H9 (cell line): Measurements from ENCODE around the gene FRY. TPM values are rescaled to one million over a fixed set of nuclear protein-coding genes. Genes with fewer than 3 reads are reported as not detected.

Experiments
- DNase-seq: peaks from one replicate; pipeline ENCODE4 v3.0.0-alpha.2; 2017
- H2AFZ ChIP-seq: one replicate; pipeline ENCODE4 v1.6.1; 2013; ENCODE audit warnings: mild to moderate bottlenecking, low read length, control low read depth, moderate library complexity
- H2AK5ac ChIP-seq: 2 replicates; pipeline ENCODE4 v1.6.1; 2013; ENCODE audit warnings: low read length, control low read depth, mixed read lengths; ENCODE audit not compliant: insufficient read length
- H2BK120ac ChIP-seq: one replicate; pipeline ENCODE4 v1.6.1; 2013; ENCODE audit warnings: low read depth, mild to moderate bottlenecking, low read length, control low read depth, inconsistent platforms; ENCODE audit not compliant: poor library complexity, severe bottlenecking
- H2BK12ac ChIP-seq: 2 replicates; pipeline ENCODE4 v1.6.1; 2013; ENCODE audit warnings: low read length, control low read depth, mixed read lengths, low read depth; ENCODE audit not compliant: insufficient read length
- H2BK15ac ChIP-seq: 2 replicates; pipeline ENCODE4 v1.6.1; 2013; ENCODE audit warnings: low read depth, low read length, control low read depth
- H2BK20ac ChIP-seq: one replicate; pipeline ENCODE4 v1.6.1; 2013; ENCODE audit warnings: low read depth, mild to moderate bottlenecking, low read length, control low read depth, inconsistent platforms; ENCODE audit not compliant: poor library complexity, severe bottlenecking
- H2BK5ac ChIP-seq: 2 replicates; pipeline ENCODE4 v1.6.1; 2013; ENCODE audit warnings: low read length, control low read depth, mixed read lengths; ENCODE audit not compliant: insufficient read length
- H3K14ac ChIP-seq: 2 replicates; pipeline ENCODE4 v1.6.1; 2013; ENCODE audit warnings: low read length, control low read depth; ENCODE audit not compliant: insufficient read depth
- H3K18ac ChIP-seq: 2 replicates; pipeline ENCODE4 v1.6.1; 2013; ENCODE audit warnings: low read depth, mild to moderate bottlenecking, mixed read lengths, low read length, control low read depth; ENCODE audit not compliant: insufficient read length
- H3K23ac ChIP-seq: 2 replicates; pipeline ENCODE4 v1.6.1; 2013; ENCODE audit warnings: low read length, control low read depth, mixed read lengths, low read depth; ENCODE audit not compliant: insufficient read length
- H3K23me2 ChIP-seq: 2 replicates; pipeline ENCODE4 v1.6.1; 2013; ENCODE audit warnings: low read depth, mild to moderate bottlenecking, mixed read lengths, low read length, control low read depth; ENCODE audit not compliant: insufficient read length, poor library complexity, severe bottlenecking
- H3K27ac ChIP-seq: 2 replicates; pipeline ENCODE4 v1.5.1; 2013; ENCODE audit warnings: low read length, control low read depth, mixed read lengths, low read depth; ENCODE audit not compliant: insufficient read length
- H3K27me3 ChIP-seq: 2 replicates; pipeline ENCODE4 v1.6.1; 2013; ENCODE audit warnings: low read length, control low read depth, inconsistent platforms; ENCODE audit not compliant: insufficient read depth
- H3K4ac ChIP-seq: 2 replicates; pipeline ENCODE4 v1.6.1; 2013; ENCODE audit warnings: low read depth, mild to moderate bottlenecking, control low read depth, inconsistent platforms, low read length, moderate library complexity
- H3K4me1 ChIP-seq: 2 replicates; pipeline ENCODE4 v1.6.1; 2013; ENCODE audit warnings: low read length, control low read depth, inconsistent platforms; ENCODE audit not compliant: insufficient read depth
- H3K4me2 ChIP-seq: 2 replicates; pipeline ENCODE4 v1.6.1; 2013; ENCODE audit warnings: low read length, control low read depth, mixed read lengths; ENCODE audit not compliant: insufficient read length, insufficient read depth
- H3K56ac ChIP-seq: 2 replicates; pipeline ENCODE4 v1.6.1; 2013; ENCODE audit warnings: low read depth, mild to moderate bottlenecking, mixed read lengths, low read length, control low read depth; ENCODE audit not compliant: insufficient read length
- H3K79me1 ChIP-seq: 2 replicates; pipeline ENCODE4 v1.6.1; 2013; ENCODE audit warnings: low read depth, mild to moderate bottlenecking, moderate library complexity, low read length, control low read depth, inconsistent platforms; ENCODE audit not compliant: insufficient read depth, poor library complexity, severe bottlenecking
- H3K79me2 ChIP-seq: 2 replicates; pipeline ENCODE4 v1.6.1; 2013; ENCODE audit warnings: low read length, control low read depth, inconsistent platforms; ENCODE audit not compliant: insufficient read depth
- H3K9ac ChIP-seq: 2 replicates; pipeline ENCODE4 v1.6.1; 2013; ENCODE audit warnings: low read length, control low read depth, mixed read lengths; ENCODE audit not compliant: insufficient read length; ENCODE audit errors: extremely low read depth
- H3K9me3 ChIP-seq: one replicate; pipeline ENCODE4 v1.6.1; 2013; ENCODE audit warnings: low read depth, low read length, inconsistent platforms; ENCODE audit not compliant: control insufficient read depth
- H3T11ph ChIP-seq: one replicate; pipeline ENCODE4 v1.6.1; 2013; ENCODE audit warnings: mild to moderate bottlenecking, low read length, control low read depth, inconsistent platforms
- H4K20me1 ChIP-seq: one replicate; pipeline ENCODE4 v1.6.1; 2013; ENCODE audit not compliant: control insufficient read depth, insufficient read length, insufficient read depth
- H4K5ac ChIP-seq: 2 replicates; pipeline ENCODE4 v1.6.1; 2013; ENCODE audit warnings: low read depth, mild to moderate bottlenecking, mixed read lengths, low read length, control low read depth; ENCODE audit not compliant: insufficient read length
- H4K8ac ChIP-seq: replicated peaks from 2 replicates; pipeline ENCODE4 v1.6.1; 2013; ENCODE audit warnings: low read length, control low read depth, mixed read lengths, low read depth; ENCODE audit not compliant: insufficient read length
- H4K91ac ChIP-seq: 2 replicates; pipeline ENCODE4 v1.6.1; 2013; ENCODE audit warnings: low read depth, mild to moderate bottlenecking, moderate library complexity, mixed read lengths, low read length, control low read depth; ENCODE audit not compliant: insufficient read length
- H3K27ac Mint-ChIP-seq, 3 experiments: 2 replicates in 2 of 3; 3 replicates in 1 of 3; pipeline ENCODE4 v1.8.0; 2020 to 2021; ENCODE audit warnings: mixed read lengths in 3 of 3, mild to moderate bottlenecking in 1 of 3, moderate library complexity in 1 of 3
- H3K27me3 Mint-ChIP-seq: 2 replicates; pipeline ENCODE4 v1.8.0; 2021; ENCODE audit warnings: low read depth, mild to moderate bottlenecking, moderate library complexity, mixed read lengths
- H3K36me3 Mint-ChIP-seq, 3 experiments: 2 replicates in 2 of 3; 3 replicates in 1 of 3; pipeline ENCODE4 v1.8.0; 2020 to 2021; ENCODE audit warnings: low read depth in 3 of 3, mixed read lengths in 3 of 3; ENCODE audit not compliant: insufficient read depth in 1 of 3
- H3K4me1 Mint-ChIP-seq, 2 experiments: 2 replicates each; pipeline ENCODE4 v1.8.0; 2020; ENCODE audit warnings: mixed read lengths in 2 of 2
- H3K4me3 Mint-ChIP-seq, 2 experiments: 2 replicates in 1 of 2; 3 replicates in 1 of 2; pipeline ENCODE4 v1.8.0; 2020 to 2021; ENCODE audit warnings: mild to moderate bottlenecking in 2 of 2, mixed read lengths in 2 of 2, moderate library complexity in 1 of 2
- H3K9me3 Mint-ChIP-seq, 2 experiments: 2 replicates in 1 of 2; 3 replicates in 1 of 2; pipeline ENCODE4 v1.8.0; 2020; ENCODE audit warnings: mild to moderate bottlenecking in 2 of 2, mixed read lengths in 2 of 2, moderate library complexity in 1 of 2
- WGBS: extraction: QIAGEN DNeasy Blood & Tissue Kit; methylation state at CpG from one replicate; pipeline ENCODE4 v1.1.7; 2013; ENCODE audit warnings: missing lambda C conversion rate, low lambda C conversion rate, mixed read lengths; ENCODE audit not compliant: insufficient read length; ENCODE audit errors: extremely low coverage; 5-methylcytosine and 5-hydroxymethylcytosine counted together
- total RNA-seq: library from RNA; stranded (reverse); gene quantifications from 2 replicates; pipeline ENCODE4 v1.2.1, GENCODE V29; 2021
- TF ChIP-seq, protein P1 (sequence below): fragments of 200-600 bp; sonication (generic); conservative IDR thresholded peaks from 3 replicates; pipeline ENCODE4 v1.8.0; 2021; ENCODE audit warnings: antibody characterized with exemption, mild to moderate bottlenecking

Gene FRY
- total RNA-seq, 1 experiment from 2014 or later = 5.2 TPM

DNA sequence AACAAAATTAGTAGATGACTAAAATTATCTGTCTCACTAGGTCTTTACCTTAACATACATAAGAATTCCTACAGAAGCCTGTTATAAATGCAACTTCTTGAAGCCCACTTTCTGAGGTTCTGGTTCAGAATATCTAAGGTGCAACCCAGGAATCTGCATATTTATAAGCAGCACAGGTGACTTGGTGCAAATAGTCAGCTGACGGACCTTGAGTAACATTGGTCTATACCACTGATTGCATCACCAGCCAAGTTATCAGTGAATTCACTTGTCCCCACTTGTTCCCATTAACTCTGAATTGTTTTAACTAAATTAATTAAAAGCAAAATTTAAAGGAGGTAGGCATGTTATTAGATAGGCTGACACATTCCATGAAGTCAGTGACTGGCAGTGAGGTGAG, 109.9 kb downstream of the FRY start:
- Histone ChIP-seq H3K9me3 (no peaks in the 10 kb centered on the region), H3K56ac (no peak overlapping the region), H2BK20ac (no peak overlapping the region), H3K4me2 (no peak overlapping the region), H4K20me1 (no peaks in the 10 kb centered on the region), H3K27me3 (no peaks in the 10 kb centered on the region), H3K23me2 (no peaks in the 10 kb centered on the region), H4K5ac (no peak overlapping the region), H4K8ac (no peak overlapping the region), H3K23ac (no peak overlapping the region), H3K4ac (no peak overlapping the region), H2AFZ (no peak overlapping the region), H4K91ac (no peak overlapping the region), H3K14ac (no peak overlapping the region), H3K9ac (no peak overlapping the region), H3K79me2 (no peaks in the 10 kb centered on the region), H3T11ph (no peak overlapping the region), H3K4me1 (no peaks in the 10 kb centered on the region; the same call in 1 of the 2 replicates), H2BK15ac (no peak overlapping the region), H2BK5ac (no peak overlapping the region), H3K79me1 (no peaks in the 10 kb centered on the region), H2BK12ac (no peak overlapping the region), H3K18ac (no peak overlapping the region), H2AK5ac (no peak overlapping the region), H2BK120ac (no peak overlapping the region), H3K27ac (no peak overlapping the region)
- TF ChIP-seq, protein P1, sequence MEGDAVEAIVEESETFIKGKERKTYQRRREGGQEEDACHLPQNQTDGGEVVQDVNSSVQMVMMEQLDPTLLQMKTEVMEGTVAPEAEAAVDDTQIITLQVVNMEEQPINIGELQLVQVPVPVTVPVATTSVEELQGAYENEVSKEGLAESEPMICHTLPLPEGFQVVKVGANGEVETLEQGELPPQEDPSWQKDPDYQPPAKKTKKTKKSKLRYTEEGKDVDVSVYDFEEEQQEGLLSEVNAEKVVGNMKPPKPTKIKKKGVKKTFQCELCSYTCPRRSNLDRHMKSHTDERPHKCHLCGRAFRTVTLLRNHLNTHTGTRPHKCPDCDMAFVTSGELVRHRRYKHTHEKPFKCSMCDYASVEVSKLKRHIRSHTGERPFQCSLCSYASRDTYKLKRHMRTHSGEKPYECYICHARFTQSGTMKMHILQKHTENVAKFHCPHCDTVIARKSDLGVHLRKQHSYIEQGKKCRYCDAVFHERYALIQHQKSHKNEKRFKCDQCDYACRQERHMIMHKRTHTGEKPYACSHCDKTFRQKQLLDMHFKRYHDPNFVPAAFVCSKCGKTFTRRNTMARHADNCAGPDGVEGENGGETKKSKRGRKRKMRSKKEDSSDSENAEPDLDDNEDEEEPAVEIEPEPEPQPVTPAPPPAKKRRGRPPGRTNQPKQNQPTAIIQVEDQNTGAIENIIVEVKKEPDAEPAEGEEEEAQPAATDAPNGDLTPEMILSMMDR = no peak
- Mint-ChIP-seq H3K9me3 (no peaks in the 10 kb centered on the region; a peak in 1 of 5 replicates), H3K27ac (no peak overlapping the region), H3K4me1 (peaks cover 12 to 23% of the 10 kb centered on the region in 2 experiments), H3K27me3 (no peaks in the 10 kb centered on the region), H3K36me3 (no peaks in the 10 kb centered on the region), H3K4me3 (no peak overlapping the region)
- no CpG with 5 or more reads among the region's 1 CpG for WGBS
- no peak for DNase-seq
